NCI-H1417 treated with DMSO at 0.1 percent for 48 hours (cell line): ENCODE data around the gene EPHB4.

ENCODE experiments used
- DNase-seq: peaks from one replicate; lab custom pipeline; 2025; lab: John Stamatoyannopoulos, UW

Gene EPHB4

GRCh38 chr7:100854146-100854895 lies 27.0 kb upstream of the EPHB4 start:
- DNase-seq = no peak

GRCh38 chr7:100852048-100852872 lies 24.9 kb upstream of the EPHB4 start, which contains the start of gene SLC12A9:
TSS of gene SLC12A9 (plus strand) at chr7:100852713. CDS start at chr7:100854198, 1,485 bp downstream.
- DNase-seq = peak; percentile 73

- no peak for DNase-seq
Observed at GRCh38 chr7:100847360-100847759, 20.0 kb upstream of the EPHB4 start.

- DNase-seq = no peak
Observed at GRCh38 chr7:100840470-100841100, 13.3 kb upstream of the EPHB4 start.

GRCh38 chr7:100839361-100839760 lies 12.0 kb upstream of the EPHB4 start:
- no peak for DNase-seq

- peak; percentile 73 for DNase-seq
Observed at GRCh38 chr7:100837099-100837836, 9.9 kb upstream of the EPHB4 start.

- DNase-seq = no peak
Observed at GRCh38 chr7:100836812-100837098, 9.4 kb upstream of the EPHB4 start.

GRCh38 chr7:100835903-100836811 lies 8.8 kb upstream of the EPHB4 start:
- no peak for DNase-seq

- DNase-seq = no peak
Observed at GRCh38 chr7:100832281-100832633, 4.9 kb upstream of the EPHB4 start.

- DNase-seq = no peak
Observed at GRCh38 chr7:100830396-100830795, 3.1 kb upstream of the EPHB4 start.

GRCh38 chr7:100829150-100829716 lies 1.9 kb upstream of the EPHB4 start:
- DNase-seq = no peak

- DNase-seq = no peak
Observed at GRCh38 chr7:100826514-100827329, 601 bp downstream of the EPHB4 start.

- DNase-seq = no peak
Observed at GRCh38 chr7:100825751-100826513, 1.4 kb downstream of the EPHB4 start.

- DNase-seq = no peak
Observed at GRCh38 chr7:100825215-100825671, 2.1 kb downstream of the EPHB4 start.

GRCh38 chr7:100824499-100825214 lies 2.7 kb downstream of the EPHB4 start:
- no peak for DNase-seq

- DNase-seq = no peak
Observed at GRCh38 chr7:100823534-100823933, 3.8 kb downstream of the EPHB4 start.

- no peak for DNase-seq
Observed at GRCh38 chr7:100823140-100823525, 4.2 kb downstream of the EPHB4 start.
